Erythroblast (primary cell): ENCODE data around the gene NKX6-1.

Experiments used
- GATA1 ChIP-seq: IDR thresholded peaks from 2 replicates; pipeline ENCODE4 v1.6.1; 2011; ENCODE audit warnings: low read depth, mild to moderate bottlenecking, control low read depth, low read length, moderate library complexity
- POLR2A ChIP-seq: IDR thresholded peaks from 2 replicates; pipeline ENCODE4 v1.6.1; 2011; ENCODE audit warnings: mild to moderate bottlenecking, low read length

DNA sequence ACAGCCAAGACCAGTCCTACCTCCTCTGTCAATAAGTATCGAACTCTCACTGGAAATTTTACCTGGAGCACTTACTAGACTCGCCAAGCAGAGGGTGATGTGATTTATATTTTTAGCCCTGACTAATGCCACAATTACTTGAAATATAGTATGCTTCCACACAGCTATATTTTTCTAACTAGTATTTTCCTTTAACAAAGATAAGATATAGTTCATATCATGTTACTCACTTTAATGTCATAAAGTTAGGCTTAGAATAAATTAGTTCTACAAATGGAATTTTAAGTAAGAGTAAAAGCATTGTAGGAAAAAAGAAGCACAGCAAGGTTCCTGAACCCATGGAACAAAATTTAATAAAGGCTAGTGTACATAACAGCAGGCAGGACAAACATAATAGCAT lies 16.0 kb upstream of the NKX6-1 start:
- TF ChIP-seq POLR2A: no peak
- no peak for TF ChIP-seq GATA1
